ENCODE data around the gene MRC2.
"Not testable (repeated sequence)": the region's sequence is repeated elsewhere in the genome, so short reads cannot be mapped to it uniquely, and the experiment has no call there.

MRC2 gene

GRCh38 chr17:62679866-62680377 lies 52.5 kb downstream of the MRC2 start:
- DNase-seq = no peak

GRCh38 chr17:62680541-62681052 lies 53.1 kb downstream of the MRC2 start:
- DNase-seq = no peak

DNA sequence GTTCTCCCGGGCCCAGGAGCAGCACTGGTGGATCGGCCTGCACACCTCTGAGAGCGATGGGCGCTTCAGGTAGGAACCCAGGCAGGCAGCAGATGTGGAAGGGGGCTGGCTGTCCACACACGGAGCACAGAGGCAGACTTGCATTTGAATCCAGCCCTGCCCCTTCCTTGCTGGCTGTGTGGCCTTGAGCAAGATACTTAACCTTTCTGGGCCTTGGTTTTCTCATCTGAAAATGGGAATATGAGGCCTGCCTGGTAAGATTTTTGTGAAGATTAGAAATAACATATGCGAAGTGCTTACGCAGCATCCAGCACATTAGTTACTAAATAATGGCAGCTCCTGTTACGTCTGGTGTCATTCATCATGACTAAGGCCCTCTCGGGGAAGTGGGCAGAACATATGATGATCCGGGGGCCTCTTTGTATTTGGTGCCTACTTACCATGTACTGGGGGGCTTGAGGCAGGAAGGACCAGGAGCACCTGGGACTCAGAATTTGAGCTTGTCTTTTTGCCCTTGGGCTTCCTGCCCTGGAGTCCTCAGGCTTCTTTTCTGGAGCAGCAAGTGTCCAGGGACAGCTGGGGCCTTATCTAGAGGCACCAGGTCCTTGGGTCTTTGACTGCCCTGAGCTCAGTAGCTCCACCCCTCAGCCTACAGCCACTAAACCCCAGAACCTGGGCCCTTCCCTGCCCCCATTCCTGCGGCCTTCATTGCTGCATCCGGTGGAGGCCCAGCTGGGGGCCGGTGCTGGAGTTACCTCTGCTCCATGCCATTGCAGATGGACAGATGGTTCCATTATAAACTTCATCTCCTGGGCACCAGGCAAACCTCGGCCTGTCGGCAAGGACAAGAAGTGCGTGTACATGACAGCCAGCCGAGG lies 53.8 kb downstream of the MRC2 start:
- no peak for DNase-seq

- DNase-seq = no peak
These were observed 54.5 kb downstream of the MRC2 start for GRCh38 chr17:62681939-62682381.

DNA sequence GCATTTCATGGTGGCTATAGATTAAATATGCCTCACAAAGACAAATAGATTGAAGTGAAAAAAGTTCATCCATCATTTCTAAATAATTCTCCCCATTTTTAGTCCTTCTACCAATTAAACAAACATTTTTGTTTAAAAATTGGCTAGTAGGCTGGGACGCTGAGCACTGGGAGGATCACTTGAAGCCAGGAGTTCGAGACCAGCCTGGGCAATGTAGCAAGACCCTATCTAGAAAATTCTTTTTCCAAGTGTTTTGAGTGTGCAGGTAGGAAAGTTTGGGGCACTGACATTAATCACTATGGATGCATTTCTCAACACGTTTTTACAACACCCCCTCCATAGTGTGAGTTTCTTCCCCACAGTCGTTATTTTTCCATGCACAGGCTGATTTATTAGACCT lies 56.7 kb downstream of the MRC2 start:
- DNase-seq = no peak

GRCh38 chr17:62687997-62688396 lies 60.5 kb downstream of the MRC2 start:
- DNase-seq = no peak

GRCh38 chr17:62688398-62689160 lies 61.1 kb downstream of the MRC2 start:
- DNase-seq = no peak

DNA sequence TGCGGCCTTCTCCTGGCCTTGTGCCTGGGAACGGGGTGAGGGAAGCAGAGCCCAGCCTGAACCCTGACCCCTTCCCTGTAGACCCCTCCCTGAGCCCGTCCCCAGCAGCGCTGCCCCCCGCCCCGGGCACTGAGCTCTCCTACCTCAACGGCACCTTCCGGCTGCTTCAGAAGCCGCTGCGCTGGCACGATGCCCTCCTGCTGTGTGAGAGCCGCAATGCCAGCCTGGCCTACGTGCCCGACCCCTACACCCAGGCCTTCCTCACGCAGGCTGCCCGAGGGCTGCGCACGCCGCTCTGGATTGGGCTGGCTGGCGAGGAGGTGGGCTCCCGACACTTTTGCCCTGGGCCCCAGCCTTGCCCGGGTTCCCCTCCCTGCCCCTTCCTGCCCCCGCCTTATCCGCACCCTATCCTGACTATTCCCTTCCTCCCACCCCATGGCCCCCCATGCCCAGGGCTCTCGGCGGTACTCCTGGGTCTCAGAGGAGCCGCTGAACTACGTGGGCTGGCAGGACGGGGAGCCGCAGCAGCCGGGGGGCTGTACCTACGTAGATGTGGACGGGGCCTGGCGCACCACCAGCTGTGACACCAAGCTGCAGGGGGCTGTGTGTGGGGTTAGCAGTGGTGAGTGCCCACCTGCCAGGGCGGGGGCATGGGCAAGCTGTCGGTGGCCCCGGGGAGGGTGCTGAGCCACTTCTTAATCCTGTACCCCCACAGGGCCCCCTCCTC lies 62.1 kb downstream of the MRC2 start:
- DNase-seq = no peak

GRCh38 chr17:62690168-62690897 lies 62.9 kb downstream of the MRC2 start:
- no peak for DNase-seq

GRCh38 chr17:62691589-62691915 lies 64.1 kb downstream of the MRC2 start:
- DNase-seq = not testable (repeated sequence)

DNA sequence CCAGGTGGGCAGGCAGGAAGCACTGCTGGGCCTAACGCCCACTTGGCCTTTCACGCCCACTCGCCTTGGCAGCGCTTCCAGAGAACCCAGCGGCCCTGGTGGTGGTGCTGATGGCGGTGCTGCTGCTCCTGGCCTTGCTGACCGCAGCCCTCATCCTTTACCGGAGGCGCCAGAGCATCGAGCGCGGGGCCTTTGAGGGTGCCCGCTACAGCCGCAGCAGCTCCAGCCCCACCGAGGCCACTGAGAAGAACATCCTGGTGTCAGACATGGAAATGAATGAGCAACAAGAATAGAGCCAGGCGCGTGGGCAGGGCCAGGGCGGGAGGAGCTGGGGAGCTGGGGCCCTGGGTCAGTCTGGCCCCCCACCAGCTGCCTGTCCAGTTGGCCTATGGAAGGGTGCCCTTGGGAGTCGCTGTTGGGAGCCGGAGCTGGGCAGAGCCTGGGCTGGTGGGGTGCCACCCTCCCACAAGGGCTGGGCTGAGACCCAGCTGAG lies 64.7 kb downstream of the MRC2 start:
- no peak for DNase-seq

- DNase-seq = no peak
These were observed 65.4 kb downstream of the MRC2 start for GRCh38 chr17:62692721-62693431.

- no peak for DNase-seq
These were observed 66.3 kb downstream of the MRC2 start for GRCh38 chr17:62693616-62694409.

DNA sequence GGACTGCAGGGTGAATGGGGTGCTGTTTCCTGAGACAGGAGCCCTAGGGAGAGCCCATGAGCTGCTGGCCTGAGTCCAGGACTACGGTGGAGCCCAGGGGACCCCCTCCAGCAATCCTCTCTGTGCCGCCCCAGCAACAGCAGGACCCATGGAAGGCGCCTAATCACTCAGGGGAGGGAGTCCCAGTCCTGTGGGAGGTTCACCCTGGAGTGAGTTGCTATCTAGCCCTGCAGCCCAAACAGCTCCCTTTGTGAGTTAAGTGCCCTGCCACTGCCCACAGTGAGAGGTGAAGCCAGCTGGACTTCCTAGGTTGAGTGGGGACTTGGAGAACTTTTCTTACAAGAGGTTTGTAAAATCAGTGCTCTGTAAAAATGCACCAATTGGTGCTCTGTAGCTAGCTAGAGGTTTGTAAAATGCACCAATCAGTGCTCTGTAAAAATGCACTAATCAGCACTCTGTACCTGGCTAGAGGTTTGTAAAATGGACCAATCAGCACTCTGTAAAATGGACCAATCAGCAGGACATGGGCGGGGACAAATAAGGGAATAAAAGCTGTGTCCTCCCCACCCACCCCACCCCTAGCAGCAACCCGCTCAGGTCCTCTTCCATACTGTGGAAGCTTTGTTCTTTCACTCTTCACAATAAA lies 67.7 kb downstream of the MRC2 start:
- DNase-seq = not testable (repeated sequence)

- DNase-seq = no peak
These were observed 68.8 kb downstream of the MRC2 start for GRCh38 chr17:62696256-62696655.

- no peak for DNase-seq
These were observed 69.4 kb downstream of the MRC2 start for GRCh38 chr17:62696726-62697490.

DNA sequence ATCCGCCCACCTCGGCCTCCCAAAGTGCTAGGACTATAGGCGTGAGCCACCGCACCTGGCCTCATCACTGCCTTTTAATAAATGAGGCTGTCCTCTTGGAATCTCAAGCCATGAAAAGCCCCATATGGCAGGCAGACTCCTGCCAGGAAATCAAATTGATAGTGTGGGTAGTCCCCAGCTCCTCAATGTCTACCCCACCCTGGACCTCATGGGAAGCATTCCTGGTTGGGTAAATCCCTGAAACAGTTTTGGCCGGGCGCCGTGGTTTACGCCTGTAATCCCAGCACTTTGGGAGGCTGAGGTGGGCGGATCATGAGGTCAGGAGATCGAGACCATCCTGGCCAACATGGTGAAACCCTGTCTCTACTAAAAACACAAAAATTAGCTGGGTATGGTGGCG lies 71.0 kb downstream of the MRC2 start:
- DNase-seq = not testable (repeated sequence)

DNA sequence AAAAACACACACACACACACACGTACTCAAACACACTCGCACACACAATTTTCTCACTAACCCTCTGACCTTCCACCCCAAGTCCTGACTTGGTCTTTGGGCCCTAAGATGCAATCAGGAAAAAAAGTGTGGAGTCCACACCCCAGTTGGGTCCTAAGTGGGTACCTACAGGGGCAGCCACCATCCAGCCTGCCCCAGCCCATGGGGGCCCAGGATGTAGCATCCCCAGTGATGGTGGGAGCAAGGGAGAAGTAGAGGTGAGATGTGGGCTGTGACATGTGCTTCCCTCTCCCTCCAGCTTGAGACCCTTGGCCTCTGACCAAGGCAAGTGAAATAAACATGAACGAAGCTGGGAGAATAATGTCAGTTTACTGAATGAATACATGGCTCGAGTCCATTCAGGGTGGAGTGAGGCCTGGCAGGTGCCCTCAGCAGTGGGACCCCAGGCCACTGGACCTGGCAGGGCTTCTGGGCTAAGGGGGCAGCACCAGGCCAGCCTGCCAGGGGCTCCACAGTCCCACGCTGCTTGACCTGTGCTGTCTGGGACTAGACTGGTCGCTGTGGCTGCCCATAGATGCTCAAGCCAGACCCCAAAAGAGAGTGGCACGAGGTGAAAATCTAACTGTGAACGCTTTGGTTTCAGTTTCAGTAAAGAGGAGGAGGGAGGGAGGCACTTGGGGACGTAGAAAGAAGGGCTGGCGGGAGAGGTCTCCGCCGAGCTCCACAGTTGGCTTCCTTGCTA lies 73.7 kb downstream of the MRC2 start:
- no peak for DNase-seq

Data from activated gamma-delta T cell (primary cell).